Karpas-422 (cell line): ENCODE results near the gene FSTL5. TPM values are rescaled to one million over a fixed set of nuclear protein-coding genes. Genes with fewer than 3 reads are reported as not detected.

Source experiments
- DNase-seq: peaks from one replicate; pipeline ENCODE4 v3.0.0-alpha.2; 2015
- H2AFZ ChIP-seq: fragments of 200-600 bp; sonication (generic); 2 replicates; pipeline ENCODE4 v1.6.1; 2014; ENCODE audit warnings: antibody characterized with exemption, low read length, mixed read lengths
- H3K27ac ChIP-seq: fragments of 200-600 bp; sonication (generic); 2 replicates; pipeline ENCODE4 v1.5.1; 2014; ENCODE audit warnings: mild to moderate bottlenecking, low read length, moderate library complexity
- H3K27me3 ChIP-seq: fragments of 200-600 bp; sonication (generic); 2 replicates; pipeline ENCODE4 v1.6.1; 2014; ENCODE audit warnings: low read length, mixed read lengths
- H3K36me3 ChIP-seq: fragments of 200-600 bp; sonication (generic); 2 replicates; pipeline ENCODE4 v1.6.1; 2014; ENCODE audit warnings: low read length, mixed read lengths; ENCODE audit not compliant: insufficient read depth
- H3K4me1 ChIP-seq: fragments of 200-600 bp; sonication (generic); 2 replicates; pipeline ENCODE4 v1.6.1; 2014; ENCODE audit warnings: mild to moderate bottlenecking, low read length, mixed read lengths
- H3K4me2 ChIP-seq: fragments of 200-600 bp; sonication (generic); 2 replicates; pipeline ENCODE4 v1.6.1; 2014; ENCODE audit warnings: low read length, low read depth, mild to moderate bottlenecking; ENCODE audit not compliant: poor library complexity, severe bottlenecking
- H3K4me3 ChIP-seq: fragments of 200-600 bp; sonication (generic); 2 replicates; pipeline ENCODE4 v1.5.1; 2014; ENCODE audit warnings: mild to moderate bottlenecking, antibody characterized with exemption, low read length, mixed read lengths
- H3K79me2 ChIP-seq: fragments of 200-600 bp; sonication (generic); 2 replicates; pipeline ENCODE4 v1.6.1; 2014; ENCODE audit warnings: mild to moderate bottlenecking, low read length, mixed read lengths
- H3K9ac ChIP-seq: fragments of 200-600 bp; sonication (generic); 2 replicates; pipeline ENCODE4 v1.6.0; 2014; ENCODE audit warnings: low read length
- H3K9me2 ChIP-seq: fragments of 200-600 bp; sonication (generic), shearing (Covaris generic); replicated peaks from 2 replicates; pipeline ENCODE4 v1.6.0; 2014; ENCODE audit warnings: mild to moderate bottlenecking, low read length, moderate library complexity; ENCODE audit not compliant: insufficient read depth
- H3K9me3 ChIP-seq: fragments of 300-700, 200-600 bp; sonication (generic); 2 replicates; pipeline ENCODE4 v1.6.1; 2014; ENCODE audit warnings: low read length, mixed read lengths
- H4K20me1 ChIP-seq: fragments of 200-600 bp; sonication (generic); 2 replicates; pipeline ENCODE4 v1.6.1; 2014; ENCODE audit warnings: mild to moderate bottlenecking, antibody characterized with exemption, low read length, low read depth; ENCODE audit not compliant: insufficient read depth
- total RNA-seq: library from RNA; depleted of rRNA; stranded (reverse); fragments of >200 nt; shearing (Covaris generic); gene quantifications from 2 replicates; pipeline ENCODE4 v1.2.3, GENCODE V29; 2014; ENCODE audit warnings: low replicate concordance

The FSTL5 gene
- total RNA-seq, 1 experiment from 2014 or later = not detected

GRCh38 chr4:161920304-161921052, 243.3 kb downstream of the FSTL5 start:
- H3K4me1 ChIP-seq = no peaks in the 10 kb centered on the region
- no peak overlapping the region for H3K4me3 ChIP-seq
- no peaks in the 10 kb centered on the region for H3K36me3 ChIP-seq
- no peaks in the 10 kb centered on the region for H3K9me2 ChIP-seq
- no peak overlapping the region for H2AFZ ChIP-seq
- H4K20me1 ChIP-seq = no peaks in the 10 kb centered on the region
- H3K4me2 ChIP-seq = no peak overlapping the region
- no peaks in the 10 kb centered on the region for H3K79me2 ChIP-seq
- no peaks in the 10 kb centered on the region for H3K27me3 ChIP-seq
- H3K9ac ChIP-seq = no peak overlapping the region
- no peak for DNase-seq
- H3K27ac ChIP-seq = no peak overlapping the region
- H3K9me3 ChIP-seq = peaks cover 37% of the 10 kb centered on the region

- Histone ChIP-seq H3K27ac (no peak overlapping the region), H3K79me2 (no peaks in the 10 kb centered on the region), H3K4me2 (no peak overlapping the region), H3K9me3 (peaks cover 35% of the 10 kb centered on the region), H3K27me3 (no peaks in the 10 kb centered on the region), H4K20me1 (no peaks in the 10 kb centered on the region), H3K4me1 (no peaks in the 10 kb centered on the region), H3K36me3 (no peaks in the 10 kb centered on the region), H2AFZ (no peak overlapping the region), H3K4me3 (no peak overlapping the region), H3K9me2 (no peaks in the 10 kb centered on the region), H3K9ac (no peak overlapping the region)
- DNase-seq = no peak
Observed at GRCh38 chr4:161919442-161920220, 244.2 kb downstream of the FSTL5 start.

- Histone ChIP-seq H3K4me2 (no peak overlapping the region), H3K4me3 (no peak overlapping the region), H3K79me2 (no peaks in the 10 kb centered on the region), H3K9me3 (peaks cover 30% of the 10 kb centered on the region), H3K36me3 (no peaks in the 10 kb centered on the region), H3K27ac (no peak overlapping the region), H3K27me3 (no peaks in the 10 kb centered on the region), H3K4me1 (no peaks in the 10 kb centered on the region), H3K9me2 (no peaks in the 10 kb centered on the region), H3K9ac (no peak overlapping the region), H2AFZ (no peak overlapping the region), H4K20me1 (no peaks in the 10 kb centered on the region)
- DNase-seq = no peak
Observed at GRCh38 chr4:161916035-161916434, 247.8 kb downstream of the FSTL5 start.

GRCh38 chr4:161907590-161907955, 256.2 kb downstream of the FSTL5 start:
- Histone ChIP-seq H3K9ac (no peak overlapping the region), H2AFZ (no peak overlapping the region), H3K9me3 (peaks cover 46% of the 10 kb centered on the region), H3K27me3 (no peaks in the 10 kb centered on the region), H3K4me3 (no peak overlapping the region), H3K4me1 (no peaks in the 10 kb centered on the region), H3K27ac (no peak overlapping the region), H3K4me2 (no peak overlapping the region), H4K20me1 (no peaks in the 10 kb centered on the region), H3K36me3 (no peaks in the 10 kb centered on the region), H3K9me2 (no peaks in the 10 kb centered on the region), H3K79me2 (no peaks in the 10 kb centered on the region)
- DNase-seq = no peak

GRCh38 chr4:161906836-161907589, 256.8 kb downstream of the FSTL5 start:
- Histone ChIP-seq H3K9me2 (no peaks in the 10 kb centered on the region), H3K27me3 (no peaks in the 10 kb centered on the region), H3K4me3 (no peak overlapping the region), H3K9ac (no peak overlapping the region), H3K79me2 (no peaks in the 10 kb centered on the region), H4K20me1 (no peaks in the 10 kb centered on the region), H3K36me3 (no peaks in the 10 kb centered on the region), H3K27ac (no peak overlapping the region), H2AFZ (no peak overlapping the region), H3K4me2 (no peak overlapping the region), H3K4me1 (no peaks in the 10 kb centered on the region), H3K9me3 (peaks cover 46% of the 10 kb centered on the region)
- DNase-seq = no peak

- Histone ChIP-seq H3K4me2 (no peak overlapping the region), H3K9me2 (no peaks in the 10 kb centered on the region), H3K27ac (no peak overlapping the region), H3K4me3 (no peak overlapping the region), H3K27me3 (no peaks in the 10 kb centered on the region), H3K4me1 (no peaks in the 10 kb centered on the region), H3K9me3 (peaks cover 39% of the 10 kb centered on the region), H2AFZ (no peak overlapping the region), H3K36me3 (no peaks in the 10 kb centered on the region), H3K79me2 (no peaks in the 10 kb centered on the region), H3K9ac (no peak overlapping the region), H4K20me1 (no peaks in the 10 kb centered on the region)
- DNase-seq = no peak
Observed at GRCh38 chr4:161900110-161900509, 263.7 kb downstream of the FSTL5 start.

- Histone ChIP-seq H3K36me3 (no peaks in the 10 kb centered on the region), H3K27me3 (no peaks in the 10 kb centered on the region), H2AFZ (no peak overlapping the region), H3K9me3 (peaks cover 54% of the 10 kb centered on the region), H3K9me2 (no peaks in the 10 kb centered on the region), H4K20me1 (no peaks in the 10 kb centered on the region), H3K27ac (no peak overlapping the region), H3K9ac (no peak overlapping the region), H3K4me1 (no peaks in the 10 kb centered on the region), H3K79me2 (no peaks in the 10 kb centered on the region), H3K4me2 (no peak overlapping the region), H3K4me3 (no peak overlapping the region)
- no peak for DNase-seq
Observed at GRCh38 chr4:161894493-161895167, 269.2 kb downstream of the FSTL5 start.

- Histone ChIP-seq H3K79me2 (no peaks in the 10 kb centered on the region), H3K27me3 (no peaks in the 10 kb centered on the region), H4K20me1 (no peaks in the 10 kb centered on the region), H2AFZ (no peak overlapping the region), H3K4me3 (no peak overlapping the region), H3K4me2 (no peak overlapping the region), H3K9me2 (no peaks in the 10 kb centered on the region), H3K27ac (no peak overlapping the region), H3K9ac (no peak overlapping the region), H3K4me1 (no peaks in the 10 kb centered on the region), H3K36me3 (no peaks in the 10 kb centered on the region), H3K9me3 (peaks cover 52% of the 10 kb centered on the region)
- DNase-seq = no peak
Observed at GRCh38 chr4:161894014-161894413, 269.8 kb downstream of the FSTL5 start.
